Keratinocyte (primary cell): Measurements from ENCODE around the gene FXN. TPM values are rescaled to one million over a fixed set of nuclear protein-coding genes. Genes with fewer than 3 reads are reported as not detected.
"Not testable (repeated sequence)": the region's sequence is repeated elsewhere in the genome, so short reads cannot be mapped to it uniquely, and the experiment has no call there.

Experiments used
- DNase-seq: peaks from one replicate; pipeline ENCODE4 v3.0.0-alpha.2; 2011; ENCODE audit warnings: low read depth, missing footprints, low spot score
- FAIRE-seq: peaks from 2 replicates; lab custom pipeline; 2011; peaks lifted over from hg19 to GRCh38; lab: Jason Lieb, UNC
- H2AFZ ChIP-seq: 2 replicates; pipeline ENCODE4 v1.6.0; 2012; ENCODE audit warnings: low read length, control low read depth, inconsistent platforms; ENCODE audit not compliant: control insufficient read depth
- H3K27ac ChIP-seq: 2 replicates; pipeline ENCODE4 v1.5.1; 2011; ENCODE audit warnings: low read length; ENCODE audit not compliant: control insufficient read depth, insufficient read depth
- H3K27me3 ChIP-seq: 3 replicates; pipeline ENCODE4 v1.6.0; 2011; ENCODE audit warnings: low read length; ENCODE audit not compliant: control insufficient read depth, insufficient read depth; ENCODE audit errors: extremely low read depth
- H3K36me3 ChIP-seq, 2 experiments: 2 replicates in 1 of 2; 3 replicates in 1 of 2; pipeline ENCODE4 v1.5.1; 2011; ENCODE audit warnings: low read length in 2 of 2, mild to moderate bottlenecking in 1 of 2; ENCODE audit not compliant: control insufficient read depth in 2 of 2, insufficient read depth in 2 of 2; ENCODE audit errors: extremely low read depth in 1 of 2
- H3K4me1 ChIP-seq: 3 replicates; pipeline ENCODE4 v1.5.1; 2011; ENCODE audit warnings: low read length; ENCODE audit not compliant: control insufficient read depth, insufficient read depth; ENCODE audit errors: extremely low read depth
- H3K4me2 ChIP-seq: 3 replicates; pipeline ENCODE4 v1.6.0; 2011; ENCODE audit warnings: low read depth, low read length; ENCODE audit not compliant: control insufficient read depth, insufficient read depth; ENCODE audit errors: extremely low read depth
- H3K4me3 ChIP-seq, 3 experiments: fragments of 200-600 bp in 1 of 3; sonication (generic) in 1 of 3; 2 replicates in 2 of 3; 3 replicates in 1 of 3; pipeline ENCODE4 v1.5.1; 2011 to 2016; ENCODE audit warnings: low read length in 3 of 3, mild to moderate bottlenecking in 3 of 3, control low read depth in 2 of 3, inconsistent platforms in 1 of 3, low read depth in 1 of 3, mixed read lengths in 1 of 3, mixed run types in 1 of 3, moderate library complexity in 1 of 3; ENCODE audit not compliant: control insufficient read depth in 2 of 3, insufficient read depth in 2 of 3; ENCODE audit errors: extremely low read depth in 1 of 3
- H3K79me2 ChIP-seq: 2 replicates; pipeline ENCODE4 v1.6.0; 2012; ENCODE audit warnings: low read length; ENCODE audit not compliant: control insufficient read depth, insufficient read depth
- H3K9ac ChIP-seq: 3 replicates; pipeline ENCODE4 v1.6.0; 2011; ENCODE audit warnings: low read length; ENCODE audit not compliant: control insufficient read depth, insufficient read depth; ENCODE audit errors: extremely low read depth
- H3K9me1 ChIP-seq: 3 replicates; pipeline ENCODE4 v1.6.0; 2011; ENCODE audit warnings: low read length; ENCODE audit not compliant: control insufficient read depth, insufficient read depth; ENCODE audit errors: extremely low read depth
- H3K9me3 ChIP-seq: 2 replicates; pipeline ENCODE4 v1.5.1; 2012; ENCODE audit warnings: low read depth, low read length; ENCODE audit not compliant: control insufficient read depth
- H4K20me1 ChIP-seq: 3 replicates; pipeline ENCODE4 v1.6.0; 2011; ENCODE audit warnings: low read length; ENCODE audit not compliant: control insufficient read depth, insufficient read depth; ENCODE audit errors: extremely low read depth
- CTCF ChIP-seq, 3 experiments: IDR thresholded peaks in 1 of 3; conservative IDR thresholded peaks in 1 of 3; optimal IDR thresholded peaks in 1 of 3; 2 replicates in 2 of 3; 3 replicates in 1 of 3; pipeline versions ENCODE3 to v1.5.1; 2011; ENCODE audit warnings: low read length in 3 of 3, mild to moderate bottlenecking in 3 of 3, moderate library complexity in 2 of 3, control low read depth in 1 of 3, inconsistent platforms in 1 of 3; ENCODE audit not compliant: insufficient read depth in 2 of 3; ENCODE audit errors: extremely low read depth in 1 of 3
- EZH2 ChIP-seq: IDR thresholded peaks from one replicate; pipeline ENCODE4 v1.6.1; 2012; ENCODE audit warnings: inconsistent platforms, mild to moderate bottlenecking, low read length, moderate library complexity
- dilution Hi-C: fragments of 300-500 bp; cut with MboI; formaldehyde crosslinking; loops from one replicate; pipeline ENCODE4 v1.7.0; 2020; ENCODE audit warnings: low sequenced_read_pairs; ENCODE audit not compliant: extremely low pct_ligation_motif_present
- polyA plus RNA-seq, 5 experiments: library from polyadenylated mRNA; depleted of rRNA in 3 of 5; stranded (reverse) in 3 of 5; stranded (forward) in 1 of 5; unstranded in 1 of 5; fragments of >200 nt; gene quantifications; 1 replicate in 1 of 5; 2 replicates in 3 of 5; 3 replicates in 1 of 5; pipeline versions ENCODE4 v1.2.1 to v1.2.3, GENCODE V29; 2011 to 2012; ENCODE audit warnings: missing spikeins in 2 of 5, low read depth in 1 of 5, low replicate concordance in 1 of 5

The FXN gene
- polyA plus RNA-seq, 1 donor (not counting 4 experiments of a cell fraction or from before 2014, with no cell fraction given), result 24.3 TPM

GRCh38 chr9:69097064-69097463 lies 61.5 kb downstream of the FXN start:
- Histone ChIP-seq H3K36me3 (no peaks in the 10 kb centered on the region), H3K79me2 (no peaks in the 10 kb centered on the region), H3K4me2 (peak overlapping the region; percentile 87), H4K20me1 (no peaks in the 10 kb centered on the region), H3K27ac (peak overlapping the region; percentile 98), H3K9me1 (no peaks in the 10 kb centered on the region), H2AFZ (peak overlapping the region; percentile 99), H3K4me3 (no peak overlapping the region), H3K4me1 (peaks cover 12% of the 10 kb centered on the region), H3K9me3 (no peaks in the 10 kb centered on the region), H3K9ac (peak overlapping the region; percentile 64), H3K27me3 (no peaks in the 10 kb centered on the region)
- TF ChIP-seq CTCF (optimal IDR thresholded peaks at IDR 0.05 in 1 of 3, IDR thresholded peaks at IDR 0.05 in 1 of 3, conservative IDR thresholded peaks at IDR 0.05 in 1 of 3; ENCODE audit: extremely low read depth in 1 of 3, insufficient read depth in 2 of 3, low read length in 3 of 3) (no peak), EZH2 (no peak)
- peak; percentile 53 for DNase-seq
- dilution Hi-C loops, result no loop called here
- FAIRE-seq, result peak; percentile 87

GRCh38 chr9:69097923-69098593 lies 62.5 kb downstream of the FXN start:
- no peaks in the 10 kb centered on the region for H3K9me1 ChIP-seq
- H3K27me3 ChIP-seq, result no peaks in the 10 kb centered on the region
- DNase-seq, result no peak
- no peaks in the 10 kb centered on the region for H4K20me1 ChIP-seq
- H3K27ac ChIP-seq, result peak overlapping the region; percentile 49
- no peak overlapping the region for H3K4me2 ChIP-seq
- no peaks in the 10 kb centered on the region for H3K36me3 ChIP-seq
- TF ChIP-seq EZH2 (no peak), CTCF (optimal IDR thresholded peaks at IDR 0.05 in 1 of 3, IDR thresholded peaks at IDR 0.05 in 1 of 3, conservative IDR thresholded peaks at IDR 0.05 in 1 of 3; ENCODE audit: extremely low read depth in 1 of 3, insufficient read depth in 2 of 3, low read length in 3 of 3) (no peak)
- no peak overlapping the region for H3K4me3 ChIP-seq
- H3K4me1 ChIP-seq, result peaks cover 12% of the 10 kb centered on the region
- H3K9me3 ChIP-seq, result no peaks in the 10 kb centered on the region
- H3K9ac ChIP-seq, result no peak overlapping the region
- no peak for FAIRE-seq
- H2AFZ ChIP-seq, result no peak overlapping the region
- dilution Hi-C loops, result no loop called here
- no peaks in the 10 kb centered on the region for H3K79me2 ChIP-seq

- H3K27ac ChIP-seq, FAIRE-seq, H3K9me3 ChIP-seq, H4K20me1 ChIP-seq, dilution Hi-C loops, H3K27me3 ChIP-seq, H3K4me2 ChIP-seq, H3K79me2 ChIP-seq, H3K36me3 ChIP-seq, H2AFZ ChIP-seq, H3K4me3 ChIP-seq, H3K9ac ChIP-seq, H3K9me1 ChIP-seq, DNase-seq: not testable (repeated sequence)
- H3K4me1 ChIP-seq, result peaks cover 14% of the 10 kb centered on the region
Measured at GRCh38 chr9:69103348-69103996, 67.9 kb downstream of the FXN start.
